Measurements from ENCODE around the gene MBNL1.

MBNL1 gene

GRCh38 chr3:152302521-152303021 lies 33.8 kb downstream of the MBNL1 start:
- Histone ChIP-seq H3K9ac (ENCODE audit: low read depth, low read length) (peak overlapping the region; percentile 75), H3K9me3 (replicated peaks; ENCODE audit: low read length) (no peaks in the 10 kb centered on the region), H3K36me3 (ENCODE audit: insufficient read depth, low read length) (peaks cover 28% of the 10 kb centered on the region), H3K4me1 (ENCODE audit: control insufficient read depth, insufficient read depth, low read length) (peaks cover 85% of the 10 kb centered on the region), H3K4me3 (ENCODE audit: low read length) (no peak overlapping the region), H3K4me2 (ENCODE audit: low read length) (peak overlapping the region; percentile 82), H3K27me3 (ENCODE audit: control insufficient read depth, insufficient read depth, low read length) (no peaks in the 10 kb centered on the region)

DNA sequence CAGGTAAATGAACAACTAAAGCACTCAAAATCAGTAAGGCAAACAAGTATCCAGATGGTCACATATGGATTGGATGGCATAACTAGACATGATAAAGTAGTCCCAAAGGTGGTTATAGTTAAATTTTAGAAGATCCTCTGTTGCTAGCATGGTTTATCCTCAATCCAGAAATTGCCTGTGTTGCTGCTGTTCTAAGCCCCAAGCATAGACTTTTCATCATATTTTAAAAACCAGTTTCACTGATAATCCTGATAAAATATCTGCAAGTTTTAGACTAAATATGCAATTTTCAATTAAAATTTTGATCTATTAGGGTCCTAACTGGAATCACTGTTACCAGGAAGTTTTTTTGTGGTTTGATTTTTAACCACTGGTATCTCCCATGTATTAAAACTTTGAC lies 35.4 kb downstream of the MBNL1 start:
- Histone ChIP-seq H3K4me2 (ENCODE audit: low read length) (no peak overlapping the region), H3K9ac (ENCODE audit: low read depth, low read length) (peak overlapping the region; percentile 20), H3K4me3 (ENCODE audit: low read length) (no peak overlapping the region), H3K9me3 (replicated peaks; ENCODE audit: low read length) (no peaks in the 10 kb centered on the region), H3K27me3 (ENCODE audit: control insufficient read depth, insufficient read depth, low read length) (no peaks in the 10 kb centered on the region), H3K36me3 (ENCODE audit: insufficient read depth, low read length) (peaks cover 37% of the 10 kb centered on the region), H3K4me1 (ENCODE audit: control insufficient read depth, insufficient read depth, low read length) (peaks cover 87% of the 10 kb centered on the region)

DNA sequence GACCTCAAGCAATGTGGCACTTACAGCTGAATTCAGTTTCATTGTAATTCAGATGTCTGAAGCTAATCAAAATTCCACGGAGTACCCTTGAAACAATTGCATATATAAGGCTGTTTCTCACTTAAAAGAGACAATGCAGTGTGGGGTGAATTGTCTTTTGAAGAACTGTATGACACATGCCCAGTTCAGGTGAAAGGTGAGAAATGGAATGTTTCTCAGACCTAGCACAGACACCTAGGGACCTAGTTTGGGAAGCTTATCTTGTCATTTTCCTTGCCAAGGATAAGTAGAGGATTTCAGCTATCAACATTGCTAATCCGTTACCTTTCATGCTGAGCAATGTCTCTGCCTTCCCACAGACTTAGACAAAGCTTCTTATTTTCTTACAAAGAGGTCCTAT lies 36.3 kb downstream of the MBNL1 start:
- Histone ChIP-seq H3K27me3 (ENCODE audit: control insufficient read depth, insufficient read depth, low read length) (no peaks in the 10 kb centered on the region), H3K36me3 (ENCODE audit: insufficient read depth, low read length) (peaks cover 29% of the 10 kb centered on the region), H3K9ac (ENCODE audit: low read depth, low read length) (no peak overlapping the region), H3K4me3 (ENCODE audit: low read length) (no peak overlapping the region), H3K4me2 (ENCODE audit: low read length) (no peak overlapping the region), H3K9me3 (replicated peaks; ENCODE audit: low read length) (no peaks in the 10 kb centered on the region), H3K4me1 (ENCODE audit: control insufficient read depth, insufficient read depth, low read length) (peaks cover 85% of the 10 kb centered on the region)

DNA sequence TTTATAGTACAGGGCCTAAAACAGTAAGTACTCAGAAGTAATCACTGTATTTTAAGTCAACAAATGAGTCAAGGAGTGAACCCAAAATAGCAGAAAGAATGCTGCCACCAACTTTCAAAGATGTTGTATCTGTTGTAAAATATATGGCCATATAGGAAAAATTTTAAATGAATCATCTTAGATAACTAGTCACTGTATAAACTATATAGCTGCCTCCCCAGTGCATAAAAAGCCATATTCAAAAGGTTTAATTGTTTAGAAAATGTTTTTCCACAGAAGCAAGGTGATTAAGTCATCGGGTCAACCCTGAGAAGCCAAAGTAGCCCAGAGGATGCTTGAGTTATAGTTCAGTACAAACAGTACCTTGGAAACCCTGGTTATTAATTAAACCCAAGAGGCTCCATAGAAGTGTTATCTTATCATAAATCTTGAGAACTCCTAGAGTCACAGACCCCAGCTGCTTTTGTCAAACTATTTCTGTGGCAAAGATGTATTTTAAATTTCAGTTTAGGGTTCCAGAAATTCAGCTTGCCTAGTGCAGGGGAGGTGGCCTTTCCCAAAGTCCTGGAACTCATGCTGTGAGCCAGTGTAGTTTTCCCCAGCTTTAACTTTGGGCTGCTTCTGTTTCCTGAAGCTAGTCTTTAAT lies 39.2 kb downstream of the MBNL1 start:
- Histone ChIP-seq H3K9ac (ENCODE audit: low read depth, low read length) (peak overlapping the region; percentile 48), H3K4me2 (ENCODE audit: low read length) (peak overlapping the region; percentile 40), H3K27me3 (ENCODE audit: control insufficient read depth, insufficient read depth, low read length) (no peaks in the 10 kb centered on the region), H3K36me3 (ENCODE audit: insufficient read depth, low read length) (peaks cover 18% of the 10 kb centered on the region), H3K9me3 (replicated peaks; ENCODE audit: low read length) (no peaks in the 10 kb centered on the region), H3K4me1 (ENCODE audit: control insufficient read depth, insufficient read depth, low read length) (peaks cover 66% of the 10 kb centered on the region), H3K4me3 (ENCODE audit: low read length) (no peak overlapping the region)

DNA sequence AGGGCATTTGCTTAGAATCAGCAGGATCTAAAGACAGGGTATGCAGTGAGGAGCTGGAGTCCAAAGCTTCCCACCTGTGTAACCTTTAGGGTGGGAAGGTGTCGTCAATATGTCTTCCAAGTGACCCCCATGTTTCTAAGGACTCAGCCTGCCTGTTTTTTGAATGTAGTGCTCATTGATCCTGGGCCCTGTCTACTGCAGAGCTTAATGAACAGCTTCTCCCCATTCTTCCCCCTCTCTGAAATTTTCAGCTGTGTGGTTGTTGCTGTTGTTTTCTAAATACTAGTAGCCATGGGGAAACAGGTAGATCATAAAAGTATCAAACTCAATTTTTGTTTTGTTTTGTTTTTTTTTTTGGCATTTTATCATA lies 39.7 kb downstream of the MBNL1 start:
- peaks cover 23% of the 10 kb centered on the region for H3K36me3 ChIP-seq (ENCODE audit: insufficient read depth, low read length)

GRCh38 chr3:152309031-152309430 lies 40.3 kb downstream of the MBNL1 start:
- H3K36me3 ChIP-seq (ENCODE audit: insufficient read depth, low read length) = peaks cover 24% of the 10 kb centered on the region
- no peaks in the 10 kb centered on the region for H3K9me3 ChIP-seq (replicated peaks; ENCODE audit: low read length)
- peaks cover 56% of the 10 kb centered on the region for H3K4me1 ChIP-seq (ENCODE audit: control insufficient read depth, insufficient read depth, low read length)
- no peaks in the 10 kb centered on the region for H3K27me3 ChIP-seq (ENCODE audit: control insufficient read depth, insufficient read depth, low read length)
- H3K4me3 ChIP-seq (ENCODE audit: low read length) = no peak overlapping the region
- H3K9ac ChIP-seq (ENCODE audit: low read depth, low read length) = peak overlapping the region; percentile 48
- peak overlapping the region; percentile 5 for H3K4me2 ChIP-seq (ENCODE audit: low read length)

More for the DNA sequence above, 39.7 kb downstream of the MBNL1 start:
- Histone ChIP-seq H3K9ac (ENCODE audit: low read depth, low read length) (peak overlapping the region; percentile 48), H3K9me3 (replicated peaks; ENCODE audit: low read length) (no peaks in the 10 kb centered on the region), H3K4me1 (ENCODE audit: control insufficient read depth, insufficient read depth, low read length) (peaks cover 61% of the 10 kb centered on the region), H3K27me3 (ENCODE audit: control insufficient read depth, insufficient read depth, low read length) (no peaks in the 10 kb centered on the region), H3K4me3 (ENCODE audit: low read length) (no peak overlapping the region), H3K4me2 (ENCODE audit: low read length) (peak overlapping the region; percentile 40)

- H3K4me1 ChIP-seq (ENCODE audit: control insufficient read depth, insufficient read depth, low read length) = peaks cover 57% of the 10 kb centered on the region
- H3K36me3 ChIP-seq (ENCODE audit: insufficient read depth, low read length) = peaks cover 24% of the 10 kb centered on the region
- no peaks in the 10 kb centered on the region for H3K9me3 ChIP-seq (replicated peaks; ENCODE audit: low read length)
- peak overlapping the region; percentile 34 for H3K4me2 ChIP-seq (ENCODE audit: low read length)
- H3K9ac ChIP-seq (ENCODE audit: low read depth, low read length) = peak overlapping the region; percentile 65
- H3K27me3 ChIP-seq (ENCODE audit: control insufficient read depth, insufficient read depth, low read length) = no peaks in the 10 kb centered on the region
- H3K4me3 ChIP-seq (ENCODE audit: low read length) = no peak overlapping the region
These were observed 41.0 kb downstream of the MBNL1 start for GRCh38 chr3:152309535-152310307.

- H3K4me1 ChIP-seq (ENCODE audit: control insufficient read depth, insufficient read depth, low read length) = peaks cover 58% of the 10 kb centered on the region
- no peak overlapping the region for H3K9ac ChIP-seq (ENCODE audit: low read depth, low read length)
- H3K27me3 ChIP-seq (ENCODE audit: control insufficient read depth, insufficient read depth, low read length) = no peaks in the 10 kb centered on the region
- H3K4me3 ChIP-seq (ENCODE audit: low read length) = no peak overlapping the region
- no peak overlapping the region for H3K4me2 ChIP-seq (ENCODE audit: low read length)
- no peaks in the 10 kb centered on the region for H3K9me3 ChIP-seq (replicated peaks; ENCODE audit: low read length)
- H3K36me3 ChIP-seq (ENCODE audit: insufficient read depth, low read length) = peaks cover 26% of the 10 kb centered on the region
These were observed 44.7 kb downstream of the MBNL1 start for GRCh38 chr3:152313430-152313829.

DNA sequence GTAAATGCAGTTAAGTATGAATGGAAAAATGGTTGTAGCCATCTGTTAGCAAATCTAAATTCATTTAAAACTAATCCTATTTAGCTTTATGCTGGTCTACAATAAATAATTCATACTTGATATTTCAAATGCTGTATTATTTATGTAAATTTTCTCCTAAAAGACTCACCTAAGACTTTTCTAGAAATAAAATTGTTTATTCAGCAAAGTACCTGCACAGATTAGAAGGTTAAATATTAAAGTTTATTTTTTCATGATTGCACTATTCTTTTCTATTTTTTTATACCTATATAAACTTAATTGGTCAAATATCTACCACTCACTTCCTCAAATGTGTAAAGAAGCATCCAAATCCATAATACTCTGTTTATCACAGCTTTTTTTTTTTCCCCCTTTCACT lies 45.2 kb downstream of the MBNL1 start:
- H3K4me3 ChIP-seq (ENCODE audit: low read length) = no peak overlapping the region

DNA sequence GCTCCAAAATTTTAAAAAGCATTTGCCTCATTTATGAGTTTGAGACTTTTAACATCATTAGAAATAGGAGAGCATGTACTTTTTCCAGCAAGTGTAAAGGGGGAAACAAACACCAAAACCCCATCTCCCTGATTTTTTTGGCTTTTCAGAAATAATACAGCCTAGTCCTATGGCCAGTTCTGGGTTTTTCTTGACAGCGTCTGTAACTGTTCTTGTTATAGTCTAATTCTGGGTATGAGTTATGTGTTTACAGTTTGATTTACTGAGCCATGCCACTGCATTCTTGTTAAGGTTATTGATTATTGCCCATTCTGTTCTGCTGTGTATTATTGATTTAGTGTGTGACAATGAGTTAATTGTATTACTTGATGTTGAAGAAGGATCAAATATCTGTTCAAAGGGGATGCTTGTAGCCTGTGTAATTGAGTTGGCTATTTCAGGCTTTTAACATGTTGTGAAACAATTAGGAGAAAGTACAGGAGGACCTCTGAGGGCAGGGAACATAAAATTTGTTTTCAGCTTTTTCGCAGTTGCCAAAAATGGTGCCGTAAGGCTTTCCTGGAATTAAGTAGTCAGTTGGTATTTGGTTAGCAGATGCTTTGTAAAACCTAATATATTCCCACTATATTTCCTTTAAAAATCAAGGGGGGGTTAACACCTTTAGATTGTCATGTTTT lies 46.1 kb downstream of the MBNL1 start:
- Histone ChIP-seq H3K9ac (ENCODE audit: low read depth, low read length) (no peak overlapping the region), H3K9me3 (replicated peaks; ENCODE audit: low read length) (no peaks in the 10 kb centered on the region), H3K4me1 (ENCODE audit: control insufficient read depth, insufficient read depth, low read length) (peaks cover 58% of the 10 kb centered on the region), H3K27me3 (ENCODE audit: control insufficient read depth, insufficient read depth, low read length) (no peaks in the 10 kb centered on the region), H3K4me2 (ENCODE audit: low read length) (no peak overlapping the region), H3K36me3 (ENCODE audit: insufficient read depth, low read length) (peaks cover 24% of the 10 kb centered on the region), H3K4me3 (ENCODE audit: low read length) (no peak overlapping the region)

More for the DNA sequence above, 45.2 kb downstream of the MBNL1 start:
- peaks cover 58% of the 10 kb centered on the region for H3K4me1 ChIP-seq (ENCODE audit: control insufficient read depth, insufficient read depth, low read length)
- no peaks in the 10 kb centered on the region for H3K9me3 ChIP-seq (replicated peaks; ENCODE audit: low read length)
- H3K9ac ChIP-seq (ENCODE audit: low read depth, low read length) = no peak overlapping the region
- H3K4me2 ChIP-seq (ENCODE audit: low read length) = no peak overlapping the region
- peaks cover 21% of the 10 kb centered on the region for H3K36me3 ChIP-seq (ENCODE audit: insufficient read depth, low read length)
- no peaks in the 10 kb centered on the region for H3K27me3 ChIP-seq (ENCODE audit: control insufficient read depth, insufficient read depth, low read length)

DNA sequence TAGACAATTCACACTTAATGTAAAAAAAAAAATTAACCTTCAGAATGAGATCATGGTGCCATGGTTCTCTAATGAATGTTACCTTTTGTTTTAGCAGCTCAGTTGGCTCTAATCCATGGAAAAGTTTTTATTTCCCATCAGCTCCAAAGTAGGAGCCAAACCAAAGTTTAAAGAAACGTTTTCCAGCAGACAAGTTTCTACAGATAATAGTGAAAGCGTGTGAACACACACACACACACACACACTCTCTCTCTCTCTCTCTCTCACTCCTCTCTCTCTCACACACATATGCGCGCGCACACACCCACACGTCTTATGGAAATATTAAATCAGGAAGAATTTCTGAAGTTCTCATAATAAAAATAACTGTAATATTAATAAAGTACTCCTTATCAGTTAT lies 46.9 kb downstream of the MBNL1 start:
- Histone ChIP-seq H3K27me3 (ENCODE audit: control insufficient read depth, insufficient read depth, low read length) (no peaks in the 10 kb centered on the region), H3K36me3 (ENCODE audit: insufficient read depth, low read length) (peaks cover 24% of the 10 kb centered on the region), H3K9me3 (replicated peaks; ENCODE audit: low read length) (no peaks in the 10 kb centered on the region), H3K9ac (ENCODE audit: low read depth, low read length) (peak overlapping the region; percentile 13), H3K4me1 (ENCODE audit: control insufficient read depth, insufficient read depth, low read length) (peaks cover 60% of the 10 kb centered on the region), H3K4me2 (ENCODE audit: low read length) (no peak overlapping the region), H3K4me3 (ENCODE audit: low read length) (no peak overlapping the region)
